Liver (tissue), 3 donors: Measurements from ENCODE around the gene JPH3.

Experiments used
- ATF3 ChIP-seq: IDR thresholded peaks from 2 replicates; pipeline ENCODE4 v1.6.1; 2016; ENCODE audit warnings: antibody characterized with exemption
- CTCF ChIP-seq: fragments of 150-350 bp; IDR thresholded peaks from 2 replicates; pipeline ENCODE4 v1.5.1; 2017; ENCODE audit warnings: improper control_type of control experiment, low read depth, low read length; ENCODE audit not compliant: missing input control
- EGR1 ChIP-seq, 2 donors: IDR thresholded peaks; 2 replicates each; pipeline ENCODE4 v1.6.1; 2016 to 2018; ENCODE audit warnings: antibody characterized with exemption in 2 of 2, low read depth in 2 of 2
- FOXA2 ChIP-seq: IDR thresholded peaks from 2 replicates; pipeline ENCODE4 v1.6.1; 2016; ENCODE audit warnings: antibody characterized with exemption
- GABPA ChIP-seq, 2 donors: IDR thresholded peaks in 1 of 2; conservative IDR thresholded peaks in 1 of 2; 2 replicates each; pipeline ENCODE4 v1.6.1; 2016; ENCODE audit warnings: antibody characterized with exemption in 2 of 2, mild to moderate bottlenecking in 1 of 2, moderate library complexity in 1 of 2
- JUND ChIP-seq, 2 donors: IDR thresholded peaks; 2 replicates each; pipeline ENCODE4 v1.6.1; 2016; ENCODE audit warnings: antibody characterized with exemption in 2 of 2
- MAX ChIP-seq: IDR thresholded peaks from 2 replicates; pipeline ENCODE4 v1.6.1; 2016; ENCODE audit warnings: antibody characterized with exemption
- RAD21 ChIP-seq, 2 donors: IDR thresholded peaks; 2 replicates each; pipeline ENCODE4 v1.6.1; 2016; ENCODE audit warnings: antibody characterized with exemption in 2 of 2, mild to moderate bottlenecking in 2 of 2
- REST ChIP-seq: IDR thresholded peaks from 2 replicates; pipeline ENCODE4 v1.6.1; 2016; ENCODE audit warnings: antibody characterized with exemption, mild to moderate bottlenecking
- SP1 ChIP-seq: IDR thresholded peaks from 2 replicates; pipeline ENCODE4 v1.6.1; 2018; ENCODE audit warnings: antibody characterized with exemption, mild to moderate bottlenecking
- TAF1 ChIP-seq: conservative IDR thresholded peaks from 2 replicates; pipeline ENCODE4 v1.6.1; 2016; ENCODE audit warnings: antibody characterized with exemption, mild to moderate bottlenecking
- ZBTB33 ChIP-seq: IDR thresholded peaks from 2 replicates; pipeline ENCODE4 v1.6.1; 2016; ENCODE audit warnings: antibody characterized with exemption
- donor health status: healthy.
- donor health status: healthy.

- no peak for TF ChIP-seq GABPA (IDR thresholded peaks at IDR 0.05 in 1 of 2, conservative IDR thresholded peaks at IDR 0.05 in 1 of 2)
- no peak for TF ChIP-seq CTCF
- TF ChIP-seq SP1: no peak
- no peak for TF ChIP-seq RAD21 (IDR thresholded peaks at IDR 0.05)
- TF ChIP-seq ZBTB33: no peak
- TF ChIP-seq MAX: no peak
- no peak for TF ChIP-seq JUND (IDR thresholded peaks at IDR 0.05)
- TF ChIP-seq REST: no peak
- no peak for TF ChIP-seq FOXA2
- no peak for TF ChIP-seq ATF3
- no peak for TF ChIP-seq EGR1 (IDR thresholded peaks at IDR 0.05; ENCODE audit: low read depth in 2 of 2)
- TF ChIP-seq TAF1: no peak
Measured at GRCh38 chr16:87616556-87616955, 14.2 kb downstream of the JPH3 start.
